Bronchial epithelial cell (primary cell): ENCODE results near the gene RAD51D. TPM values are rescaled to one million over a fixed set of nuclear protein-coding genes. Genes with fewer than 3 reads are reported as not detected.

Source experiments
- DNase-seq: peaks from one replicate; pipeline ENCODE4 v3.0.0-alpha.2; 2010; ENCODE audit warnings: low read depth
- FAIRE-seq: peaks from 2 replicates; lab custom pipeline; 2011; peaks lifted over from hg19 to GRCh38; lab: Jason Lieb, UNC
- H3K27me3 ChIP-seq: 2 replicates; pipeline ENCODE4 v1.5.1; 2011; ENCODE audit warnings: low read length; ENCODE audit not compliant: control insufficient read depth, insufficient read depth
- H3K36me3 ChIP-seq: 2 replicates; pipeline ENCODE4 v1.5.1; 2011; ENCODE audit warnings: low read length; ENCODE audit not compliant: control insufficient read depth, insufficient read depth
- H3K4me3 ChIP-seq: 2 replicates; pipeline ENCODE4 v1.5.1; 2011; ENCODE audit warnings: mild to moderate bottlenecking, low read depth, low read length, control low read depth
- CTCF ChIP-seq: IDR thresholded peaks from 2 replicates; pipeline ENCODE4 v1.5.1; 2011; ENCODE audit warnings: mild to moderate bottlenecking, moderate library complexity, low read length, control low read depth, inconsistent platforms; ENCODE audit not compliant: insufficient read depth, severe bottlenecking
- total RNA-seq: library from RNA; depleted of rRNA; stranded (reverse); fragments of >200 nt; gene quantifications from 2 replicates; pipeline ENCODE4 v1.2.1, GENCODE V29; 2014

The RAD51D gene
- total RNA-seq, 1 donor from 2014 or later: 2.4 TPM

GRCh38 chr17:35138218-35138617, 18.6 kb upstream of the RAD51D start:
- H3K27me3 ChIP-seq: no peaks in the 10 kb centered on the region
- DNase-seq: no peak
- no peak for FAIRE-seq
- H3K36me3 ChIP-seq: peaks cover 40% of the 10 kb centered on the region
- H3K4me3 ChIP-seq: no peak overlapping the region
- no peak for TF ChIP-seq CTCF

GRCh38 chr17:35135322-35135721, 15.7 kb upstream of the RAD51D start:
- Histone ChIP-seq H3K4me3 (no peak overlapping the region), H3K27me3 (no peaks in the 10 kb centered on the region), H3K36me3 (peaks cover 50% of the 10 kb centered on the region)
- DNase-seq (no peak), FAIRE-seq (no peak)
- no peak for TF ChIP-seq CTCF

- TF ChIP-seq CTCF: no peak
- peak; percentile 7 for FAIRE-seq
- no peak overlapping the region for H3K4me3 ChIP-seq
- DNase-seq: no peak
- H3K36me3 ChIP-seq: peaks cover 39% of the 10 kb centered on the region
- no peaks in the 10 kb centered on the region for H3K27me3 ChIP-seq
Observed at GRCh38 chr17:35132816-35133550, 13.3 kb upstream of the RAD51D start.

- H3K36me3 ChIP-seq: peaks cover 35% of the 10 kb centered on the region
- DNase-seq (no peak), FAIRE-seq (no peak)
- H3K4me3 ChIP-seq: no peak overlapping the region
- no peak for TF ChIP-seq CTCF
- no peaks in the 10 kb centered on the region for H3K27me3 ChIP-seq
Observed at GRCh38 chr17:35132099-35132498, 12.4 kb upstream of the RAD51D start.

GRCh38 chr17:35130392-35130791, 10.7 kb upstream of the RAD51D start:
- no peak overlapping the region for H3K4me3 ChIP-seq
- no peak for DNase-seq
- FAIRE-seq: no peak
- no peak for TF ChIP-seq CTCF
- no peaks in the 10 kb centered on the region for H3K27me3 ChIP-seq
- H3K36me3 ChIP-seq: peaks cover 24% of the 10 kb centered on the region

GRCh38 chr17:35129973-35130351, 10.3 kb upstream of the RAD51D start:
- no peak overlapping the region for H3K4me3 ChIP-seq
- no peaks in the 10 kb centered on the region for H3K27me3 ChIP-seq
- no peak for TF ChIP-seq CTCF
- H3K36me3 ChIP-seq: peaks cover 20% of the 10 kb centered on the region
- FAIRE-seq (no peak), DNase-seq (peak; percentile 39)
